Activated B cell treated with CpG ODN at 0.5 μM for 24 hours (primary cell): Measurements from ENCODE around the gene CDX1. TPM values are rescaled to one million over a fixed set of nuclear protein-coding genes. Genes with fewer than 3 reads are reported as not detected.

Experiments used
- ATAC-seq: fragments of 200-7000 bp; cut with Tn5 transposase; one replicate; pipeline ENCODE4 v1.10.0; 2021; ENCODE audit warnings: low read depth, mild to moderate bottlenecking, moderate library complexity
- CTCF ChIA-PET: fragments of 350-600 bp; sonication (Branson Sonifier 250); formaldehyde crosslinking; loops from one replicate; lab custom pipeline; 2021; ENCODE audit warnings: antibody characterized with exemption; lab: Charles Lee
- POLR2A ChIA-PET: fragments of 350-600 bp; sonication (Branson Sonifier 250); formaldehyde crosslinking; loops from one replicate; lab custom pipeline; 2021; ENCODE audit warnings: antibody characterized with exemption; lab: Charles Lee
- DNase-seq: peaks from one replicate; pipeline ENCODE4 v3.0.0; 2022
- H3K27ac Mint-ChIP-seq: one replicate; pipeline ENCODE4 v1.8.0; 2020; ENCODE audit warnings: mixed read lengths
- H3K27me3 Mint-ChIP-seq: one replicate; pipeline ENCODE4 v1.8.0; 2021; ENCODE audit warnings: mixed read lengths
- H3K36me3 Mint-ChIP-seq: one replicate; pipeline ENCODE4 v1.8.0; 2021; ENCODE audit warnings: low read depth, mixed read lengths
- H3K4me1 Mint-ChIP-seq: one replicate; pipeline ENCODE4 v1.8.0; 2021; ENCODE audit warnings: mixed read lengths
- H3K4me3 Mint-ChIP-seq: one replicate; pipeline ENCODE4 v1.8.0; 2020; ENCODE audit warnings: mild to moderate bottlenecking, mixed read lengths
- H3K9me3 Mint-ChIP-seq: one replicate; pipeline ENCODE4 v1.8.0; 2020; ENCODE audit warnings: mixed read lengths
- intact Hi-C: fragments of 100-400 bp; cut with micrococcal nuclease; formaldehyde crosslinking; loops from one replicate; pipeline ENCODE4 v1.15.1; 2024
- total RNA-seq: library from RNA; stranded (reverse); gene quantifications from 2 replicates; pipeline ENCODE4 v1.2.3, GENCODE V29; 2022
- TF ChIP-seq, protein P1 (sequence below): fragments of 200-600 bp; IDR thresholded peaks from one replicate; pipeline ENCODE4 v1.8.0; 2022; ENCODE audit warnings: antibody characterized with exemption, mild to moderate bottlenecking

The CDX1 gene
- total RNA-seq, 1 donor from 2014 or later, result not detected

DNA sequence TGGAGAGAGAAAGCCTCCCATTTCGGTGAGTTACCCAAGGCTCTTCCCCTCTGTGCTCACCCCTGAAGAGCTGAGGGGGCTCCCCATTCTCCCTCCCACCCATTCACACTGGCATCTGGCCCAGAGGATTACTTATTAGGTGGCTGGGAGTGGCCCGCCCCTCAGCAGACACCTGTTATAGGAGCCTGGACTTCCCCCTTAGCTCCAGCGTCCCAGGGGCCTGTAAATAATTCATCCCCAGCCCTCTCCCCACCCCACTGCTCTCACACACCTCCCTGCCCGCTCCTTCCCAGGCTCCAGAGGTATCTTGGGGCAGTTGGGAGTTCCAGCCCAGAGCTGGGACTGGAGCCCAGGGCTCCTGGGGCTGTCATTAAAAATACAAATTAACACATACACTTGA is 11.7 kb downstream of the CDX1 start:
- H3K4me3 Mint-ChIP-seq, result no peak overlapping the region
- no peaks in the 10 kb centered on the region for H3K9me3 Mint-ChIP-seq
- ATAC-seq, result no peak
- peaks cover 7% of the 10 kb centered on the region for H3K27me3 Mint-ChIP-seq
- no peak for DNase-seq
- POLR2A ChIA-PET, result no interaction called here
- no peak overlapping the region for H3K27ac Mint-ChIP-seq
- CTCF ChIA-PET, result no interaction called here
- intact Hi-C loops, result no loop called here
- no peaks in the 10 kb centered on the region for H3K36me3 Mint-ChIP-seq
- TF ChIP-seq, protein P1, sequence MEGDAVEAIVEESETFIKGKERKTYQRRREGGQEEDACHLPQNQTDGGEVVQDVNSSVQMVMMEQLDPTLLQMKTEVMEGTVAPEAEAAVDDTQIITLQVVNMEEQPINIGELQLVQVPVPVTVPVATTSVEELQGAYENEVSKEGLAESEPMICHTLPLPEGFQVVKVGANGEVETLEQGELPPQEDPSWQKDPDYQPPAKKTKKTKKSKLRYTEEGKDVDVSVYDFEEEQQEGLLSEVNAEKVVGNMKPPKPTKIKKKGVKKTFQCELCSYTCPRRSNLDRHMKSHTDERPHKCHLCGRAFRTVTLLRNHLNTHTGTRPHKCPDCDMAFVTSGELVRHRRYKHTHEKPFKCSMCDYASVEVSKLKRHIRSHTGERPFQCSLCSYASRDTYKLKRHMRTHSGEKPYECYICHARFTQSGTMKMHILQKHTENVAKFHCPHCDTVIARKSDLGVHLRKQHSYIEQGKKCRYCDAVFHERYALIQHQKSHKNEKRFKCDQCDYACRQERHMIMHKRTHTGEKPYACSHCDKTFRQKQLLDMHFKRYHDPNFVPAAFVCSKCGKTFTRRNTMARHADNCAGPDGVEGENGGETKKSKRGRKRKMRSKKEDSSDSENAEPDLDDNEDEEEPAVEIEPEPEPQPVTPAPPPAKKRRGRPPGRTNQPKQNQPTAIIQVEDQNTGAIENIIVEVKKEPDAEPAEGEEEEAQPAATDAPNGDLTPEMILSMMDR, result no peak
- H3K4me1 Mint-ChIP-seq, result no peaks in the 10 kb centered on the region

DNA sequence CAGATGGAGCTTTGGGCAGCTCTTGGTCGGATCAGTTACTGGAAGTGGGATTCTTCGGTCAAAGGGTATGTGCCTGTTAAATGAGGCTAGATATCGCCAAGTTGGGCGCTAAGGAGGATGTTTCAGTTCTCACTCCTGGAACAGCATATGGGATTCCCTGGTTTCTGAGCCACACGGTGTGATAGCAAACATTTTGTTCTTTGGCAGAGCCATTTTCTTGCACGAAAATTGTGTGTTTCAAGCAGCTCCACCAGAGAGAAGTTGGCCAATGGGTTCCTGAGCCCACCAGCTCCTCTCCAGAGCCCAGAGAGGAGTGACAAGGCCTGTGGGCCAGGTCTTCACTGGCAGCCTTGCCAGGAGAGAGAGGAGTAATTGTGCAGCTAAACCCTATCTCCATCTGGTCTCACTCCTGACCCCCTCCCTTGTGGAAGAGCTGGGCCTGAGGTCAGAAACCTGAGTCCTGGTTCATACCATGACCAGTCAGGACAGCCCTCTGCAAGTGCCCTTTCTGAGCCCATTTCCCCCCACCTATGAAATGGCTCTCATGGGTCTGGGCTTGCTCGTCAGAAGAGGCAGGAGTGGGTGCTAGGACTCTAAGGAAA is 12.5 kb downstream of the CDX1 start:
- H3K27ac Mint-ChIP-seq, result no peak overlapping the region
- ATAC-seq (no peak), DNase-seq (no peak)
- ChIA-PET CTCF (no interaction called here), POLR2A (no interaction called here)
- H3K9me3 Mint-ChIP-seq, result no peaks in the 10 kb centered on the region
- no peaks in the 10 kb centered on the region for H3K4me1 Mint-ChIP-seq
- intact Hi-C loops, result no loop called here
- TF ChIP-seq, protein P1, result no peak
- peaks cover 3% of the 10 kb centered on the region for H3K27me3 Mint-ChIP-seq
- H3K4me3 Mint-ChIP-seq, result no peak overlapping the region
- H3K36me3 Mint-ChIP-seq, result no peaks in the 10 kb centered on the region

DNA sequence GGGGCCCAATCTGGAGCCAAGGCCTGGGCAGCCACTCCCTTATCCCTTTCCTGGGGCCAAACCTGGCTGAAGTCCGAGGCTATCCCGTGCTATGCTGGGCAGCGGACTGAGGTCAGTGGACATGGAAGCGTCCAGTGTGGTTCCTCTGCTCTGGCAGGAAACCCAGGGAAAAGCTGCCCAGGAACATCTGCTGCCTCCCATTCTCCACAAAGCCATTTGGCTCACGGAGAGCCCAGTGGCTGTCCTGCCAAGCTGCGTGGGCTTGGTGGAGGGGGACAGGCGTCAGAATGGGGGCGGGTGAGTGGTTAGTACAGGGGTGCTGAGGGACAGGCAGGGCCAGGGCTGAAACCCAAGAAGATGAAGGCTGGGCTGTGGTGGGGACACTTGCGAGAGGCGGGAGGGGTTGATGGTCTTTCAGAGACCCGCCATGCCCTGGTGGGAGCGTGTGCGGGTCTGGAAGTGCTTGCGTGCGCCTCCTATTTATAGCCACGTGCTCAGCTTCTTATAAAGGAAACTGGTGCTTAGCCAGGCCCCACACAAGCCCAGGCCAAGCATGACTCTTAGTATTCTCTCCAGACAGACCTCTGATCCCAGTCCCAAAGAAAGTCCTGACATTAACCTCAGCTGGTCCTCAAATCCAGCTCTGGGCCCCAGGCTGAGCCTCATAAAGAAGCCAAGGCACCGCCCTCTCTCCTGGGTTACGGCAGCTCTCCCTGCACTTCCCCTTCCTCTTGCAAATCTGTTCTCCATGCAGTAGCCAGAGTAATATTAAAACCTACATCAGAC is 13.9 kb downstream of the CDX1 start:
- no peak for ATAC-seq
- H3K27ac Mint-ChIP-seq, result no peak overlapping the region
- POLR2A ChIA-PET, result no interaction called here
- no peak for DNase-seq
- CTCF ChIA-PET, result interaction anchor here (0.7 kb wide), 1 partner anchor 131 kb away, joined by 3 read pairs; no protein-coding TSS in a partner anchor
- TF ChIP-seq, protein P1, result no peak
- no peak overlapping the region for H3K4me3 Mint-ChIP-seq
- H3K27me3 Mint-ChIP-seq, result peaks cover 3% of the 10 kb centered on the region
- no peaks in the 10 kb centered on the region for H3K36me3 Mint-ChIP-seq
- intact Hi-C loops, result no loop called here
- H3K9me3 Mint-ChIP-seq, result no peaks in the 10 kb centered on the region
- H3K4me1 Mint-ChIP-seq, result no peaks in the 10 kb centered on the region

- Mint-ChIP-seq H3K27me3 (peaks cover 3% of the 10 kb centered on the region), H3K4me1 (no peaks in the 10 kb centered on the region), H3K27ac (no peak overlapping the region), H3K36me3 (no peaks in the 10 kb centered on the region), H3K4me3 (no peak overlapping the region), H3K9me3 (no peaks in the 10 kb centered on the region)
- intact Hi-C loops, result no loop called here
- ChIA-PET POLR2A (no interaction called here), CTCF (interaction anchor here (0.7 kb wide), 1 partner anchor 132 kb away, joined by 3 read pairs; no protein-coding TSS in a partner anchor)
- ATAC-seq (no peak), DNase-seq (no peak)
- TF ChIP-seq, protein P1, result no peak
Measured at GRCh38 chr5:150181027-150181426, 14.4 kb downstream of the CDX1 start.

GRCh38 chr5:150181766-150182545 is 15.4 kb downstream of the CDX1 start:
- TF ChIP-seq, protein P1, result no peak
- no peak overlapping the region for H3K4me3 Mint-ChIP-seq
- intact Hi-C loops, result no loop called here
- no peaks in the 10 kb centered on the region for H3K36me3 Mint-ChIP-seq
- no peak overlapping the region for H3K27ac Mint-ChIP-seq
- H3K27me3 Mint-ChIP-seq, result peaks cover 3% of the 10 kb centered on the region
- CTCF ChIA-PET, result no interaction called here
- POLR2A ChIA-PET, result no interaction called here
- no peak for DNase-seq
- no peak for ATAC-seq
- H3K4me1 Mint-ChIP-seq, result no peaks in the 10 kb centered on the region
- H3K9me3 Mint-ChIP-seq, result no peaks in the 10 kb centered on the region
